Tibial nerve (tissue), 4 donors: ENCODE results near the gene MAGI2. TPM values are rescaled to one million over a fixed set of nuclear protein-coding genes. Genes with fewer than 3 reads are reported as not detected.

Source experiments
- DNase-seq, 2 donors: peaks; one replicate each; pipeline ENCODE4 v3.0.0-alpha.2; 2019; ENCODE audit warnings: low spot score in 2 of 2
- H3K27ac ChIP-seq, 4 donors: fragments of 200-600 bp; sonication (generic) in 3 of 4; one replicate each; pipeline ENCODE4 v1.5.1; 2017 to 2019; ENCODE audit warnings: mild to moderate bottlenecking in 1 of 4
- H3K27me3 ChIP-seq, 2 donors: fragments of 200-600 bp; sonication (generic) in 1 of 2; one replicate each; pipeline versions ENCODE4 v1.5.1 to v1.6.0; 2017 to 2019
- H3K36me3 ChIP-seq, 3 donors: fragments of 200-600 bp; sonication (generic); one replicate each; pipeline ENCODE4 v1.5.1; 2018 to 2019
- H3K4me1 ChIP-seq, 4 donors: fragments of 200-600 bp; sonication (generic) in 3 of 4; one replicate each; pipeline ENCODE4 v1.5.1; 2017 to 2019
- H3K4me3 ChIP-seq, 4 donors: fragments of 200-600 bp; sonication (generic) in 3 of 4; one replicate each; pipeline ENCODE4 v1.5.1; 2017 to 2019; ENCODE audit warnings: mild to moderate bottlenecking in 1 of 4, moderate library complexity in 1 of 4
- H3K9me3 ChIP-seq, 4 donors: fragments of 200-600 bp; sonication (generic) in 3 of 4; one replicate each; pipeline ENCODE4 v1.5.1; 2017 to 2019
- CTCF ChIP-seq, 5 experiments: fragments of 200-600 bp in 3 of 5; fragments of 450-650 bp in 2 of 5; sonication (generic) in 3 of 5; IDR thresholded peaks; one replicate each; pipeline ENCODE4 v1.5.1; 2016 to 2019; ENCODE audit warnings: antibody characterized with exemption in 5 of 5, mild to moderate bottlenecking in 3 of 5, moderate library complexity in 2 of 5
- EP300 ChIP-seq, 2 donors: sonication (generic); formaldehyde crosslinking; IDR thresholded peaks; one replicate each; pipeline ENCODE4 v1.6.1; 2017; ENCODE audit warnings: antibody characterized with exemption in 2 of 2, mild to moderate bottlenecking in 1 of 2
- POLR2A ChIP-seq, 2 donors: fragments of 450-650 bp; IDR thresholded peaks; one replicate each; pipeline ENCODE4 v1.6.1; 2017; ENCODE audit warnings: antibody characterized with exemption in 2 of 2, mild to moderate bottlenecking in 2 of 2, moderate library complexity in 2 of 2
- WGBS, 2 donors: methylation state at CpG; one replicate each; pipeline ENCODE4 v1.1.5; 2018; 5-methylcytosine and 5-hydroxymethylcytosine counted together
- total RNA-seq, 4 donors: library from RNA; depleted of rRNA; stranded (reverse); fragments of >200 nt; gene quantifications; one replicate each; pipeline ENCODE4 v1.1.0, GENCODE V29; 2016

MAGI2 gene
- total RNA-seq, 4 donors from 2014 or later: 33.6 to 58.2 (median 55.6) TPM

- DNase-seq: no peak
- Histone ChIP-seq H3K9me3 (no peaks in the 10 kb centered on the region), H3K4me3 (no peak overlapping the region), H3K4me1 (peaks cover 0 to 5% (median 0%) of the 10 kb centered on the region in 4 donors), H3K27me3 (no peaks in the 10 kb centered on the region), H3K27ac (no peak overlapping the region), H3K36me3 (no peaks in the 10 kb centered on the region)
- TF ChIP-seq POLR2A (IDR thresholded peaks at IDR 0.05) (no peak), CTCF (IDR thresholded peaks at IDR 0.05) (no peak)
- 92 to 94% methylated on average over 2 of the region's 2 CpGs for WGBS, 2 donors
Measured at GRCh38 chr7:79157281-79157680, 296.2 kb downstream of the MAGI2 start.

GRCh38 chr7:79149831-79150230 lies 303.6 kb downstream of the MAGI2 start:
- DNase-seq: no peak
- 73 to 75% methylated on average over 1 of the region's 1 CpG for WGBS, 2 donors
- Histone ChIP-seq H3K36me3 (no peaks in the 10 kb centered on the region), H3K27me3 (no peaks in the 10 kb centered on the region), H3K4me3 (no peak overlapping the region), H3K4me1 (peaks cover 0 to 15% (median 0%) of the 10 kb centered on the region in 4 donors), H3K27ac (no peak overlapping the region), H3K9me3 (no peaks in the 10 kb centered on the region)
- TF ChIP-seq EP300 (IDR thresholded peaks at IDR 0.05) (no peak), CTCF (IDR thresholded peaks at IDR 0.05) (no peak), POLR2A (IDR thresholded peaks at IDR 0.05) (no peak)

GRCh38 chr7:79142706-79143105 lies 310.8 kb downstream of the MAGI2 start:
- Histone ChIP-seq H3K4me3 (no peak overlapping the region), H3K36me3 (no peaks in the 10 kb centered on the region), H3K9me3 (no peaks in the 10 kb centered on the region), H3K27me3 (no peaks in the 10 kb centered on the region), H3K27ac (no peak overlapping the region), H3K4me1 (peaks cover 0 to 16% (median 0%) of the 10 kb centered on the region in 4 donors)
- no peak for DNase-seq
- WGBS, 2 donors: 87 to 91% methylated on average over 3 of the region's 3 CpGs
- TF ChIP-seq POLR2A (IDR thresholded peaks at IDR 0.05) (no peak), CTCF (IDR thresholded peaks at IDR 0.05) (no peak)

- Histone ChIP-seq H3K27me3 (no peaks in the 10 kb centered on the region), H3K4me1 (peaks cover 0 to 15% (median 0%) of the 10 kb centered on the region in 4 donors), H3K9me3 (no peaks in the 10 kb centered on the region), H3K4me3 (no peak overlapping the region), H3K36me3 (no peaks in the 10 kb centered on the region), H3K27ac (no peak overlapping the region)
- TF ChIP-seq CTCF (IDR thresholded peaks at IDR 0.05) (no peak), POLR2A (IDR thresholded peaks at IDR 0.05) (no peak), EP300 (IDR thresholded peaks at IDR 0.05) (no peak)
- WGBS, 2 donors: 72 to 75% methylated on average over 1 of the region's 1 CpG
- DNase-seq: no peak
Measured at GRCh38 chr7:79141252-79141651, 312.2 kb downstream of the MAGI2 start.

GRCh38 chr7:79137942-79138341 lies 315.5 kb downstream of the MAGI2 start:
- 84 to 85% methylated on average over 3 of the region's 3 CpGs for WGBS, 2 donors

More at GRCh38 chr7:79137942-79138341, 315.5 kb downstream of the MAGI2 start:
- no peak for DNase-seq
- Histone ChIP-seq H3K27me3 (no peaks in the 10 kb centered on the region), H3K9me3 (no peaks in the 10 kb centered on the region), H3K4me1 (no peaks in the 10 kb centered on the region), H3K27ac (no peak overlapping the region), H3K4me3 (no peak overlapping the region), H3K36me3 (no peaks in the 10 kb centered on the region)
- TF ChIP-seq POLR2A (IDR thresholded peaks at IDR 0.05): no peak
- no peak for TF ChIP-seq EP300 (IDR thresholded peaks at IDR 0.05)
- no peak for TF ChIP-seq CTCF (IDR thresholded peaks at IDR 0.05)
